Kasumi-1 (cell line): ENCODE results near the gene RCAN3.

Experiments
- DNase-seq, 2 experiments: peaks; one replicate each; lab custom pipeline; 2025; lab: John Stamatoyannopoulos, UW

Gene RCAN3

GRCh38 chr1:24578846-24579245 lies 76.2 kb downstream of the RCAN3 start:
- no peak for DNase-seq

- no peak for DNase-seq
These were observed 78.1 kb downstream of the RCAN3 start for GRCh38 chr1:24580756-24581155.

GRCh38 chr1:24584171-24584647 lies 81.6 kb downstream of the RCAN3 start:
- no peak for DNase-seq

GRCh38 chr1:24586119-24586518 lies 83.5 kb downstream of the RCAN3 start:
- DNase-seq = no peak

GRCh38 chr1:24586970-24587820 lies 84.6 kb downstream of the RCAN3 start:
- DNase-seq = peak; percentile 69 to 80

- DNase-seq = no peak
These were observed 85.9 kb downstream of the RCAN3 start for GRCh38 chr1:24588573-24588972.

GRCh38 chr1:24589200-24589599 lies 86.6 kb downstream of the RCAN3 start:
- no peak for DNase-seq
